ENCODE measurements around the gene RIIAD1.

Gene RIIAD1

DNA sequence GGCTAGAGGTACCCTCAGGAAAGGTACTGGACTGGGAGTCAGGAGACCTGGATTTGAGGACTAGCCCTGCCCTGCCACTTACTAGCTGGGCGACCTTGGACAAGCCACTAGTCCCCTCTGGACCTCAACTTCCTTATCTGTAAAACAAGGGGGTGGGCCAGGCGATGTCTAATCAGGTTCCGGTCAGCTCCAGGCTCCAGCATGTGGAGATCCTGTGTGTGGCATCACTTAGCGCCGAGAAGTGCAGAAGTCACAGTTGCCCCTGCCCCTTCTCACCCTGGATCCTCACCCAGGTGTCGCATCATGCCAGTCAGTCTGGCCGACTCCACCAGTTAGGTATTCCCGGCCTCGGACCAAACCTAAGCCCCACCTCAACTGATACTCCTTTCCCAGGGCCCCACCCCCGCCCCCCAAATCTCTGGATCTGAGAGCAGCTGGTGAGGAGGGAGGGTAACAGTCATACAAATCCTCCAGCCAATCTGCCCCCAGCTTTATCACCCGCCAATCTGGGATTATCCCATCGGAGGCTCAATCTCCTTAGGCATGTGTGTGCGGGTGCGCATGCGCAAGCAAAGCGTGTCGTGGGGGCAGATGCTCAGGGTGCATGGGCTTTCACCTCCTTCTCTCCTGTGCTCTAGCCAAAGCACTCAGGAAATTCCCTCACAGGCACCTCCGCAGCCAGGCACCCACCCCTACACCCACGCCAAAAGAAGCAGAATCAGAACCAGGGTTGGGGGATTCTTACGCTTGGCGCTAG lies 10.1 kb upstream of the RIIAD1 start:
- Histone ChIP-seq H3K4me3 (replicated peaks; ENCODE audit: insufficient read depth, low read length) (no peak overlapping the region), H3K27me3 (ENCODE audit: insufficient read depth, poor library complexity, severe bottlenecking) (peaks cover 10% of the 10 kb centered on the region), H3K27ac (replicated peaks) (no peak overlapping the region)
- TF ChIP-seq SPI1 (IDR thresholded peaks at IDR 0.05; ENCODE audit: borderline replicate concordance, low read depth) (no peak), CTCF (IDR thresholded peaks at IDR 0.05; ENCODE audit: insufficient read depth, low read length) (no peak), GABPA (IDR thresholded peaks at IDR 0.05; ENCODE audit: low read depth) (no peak), POLR2AphosphoS5 (IDR thresholded peaks at IDR 0.05; ENCODE audit: low read depth) (no peak)
- TF ChIP-seq, protein P1, sequence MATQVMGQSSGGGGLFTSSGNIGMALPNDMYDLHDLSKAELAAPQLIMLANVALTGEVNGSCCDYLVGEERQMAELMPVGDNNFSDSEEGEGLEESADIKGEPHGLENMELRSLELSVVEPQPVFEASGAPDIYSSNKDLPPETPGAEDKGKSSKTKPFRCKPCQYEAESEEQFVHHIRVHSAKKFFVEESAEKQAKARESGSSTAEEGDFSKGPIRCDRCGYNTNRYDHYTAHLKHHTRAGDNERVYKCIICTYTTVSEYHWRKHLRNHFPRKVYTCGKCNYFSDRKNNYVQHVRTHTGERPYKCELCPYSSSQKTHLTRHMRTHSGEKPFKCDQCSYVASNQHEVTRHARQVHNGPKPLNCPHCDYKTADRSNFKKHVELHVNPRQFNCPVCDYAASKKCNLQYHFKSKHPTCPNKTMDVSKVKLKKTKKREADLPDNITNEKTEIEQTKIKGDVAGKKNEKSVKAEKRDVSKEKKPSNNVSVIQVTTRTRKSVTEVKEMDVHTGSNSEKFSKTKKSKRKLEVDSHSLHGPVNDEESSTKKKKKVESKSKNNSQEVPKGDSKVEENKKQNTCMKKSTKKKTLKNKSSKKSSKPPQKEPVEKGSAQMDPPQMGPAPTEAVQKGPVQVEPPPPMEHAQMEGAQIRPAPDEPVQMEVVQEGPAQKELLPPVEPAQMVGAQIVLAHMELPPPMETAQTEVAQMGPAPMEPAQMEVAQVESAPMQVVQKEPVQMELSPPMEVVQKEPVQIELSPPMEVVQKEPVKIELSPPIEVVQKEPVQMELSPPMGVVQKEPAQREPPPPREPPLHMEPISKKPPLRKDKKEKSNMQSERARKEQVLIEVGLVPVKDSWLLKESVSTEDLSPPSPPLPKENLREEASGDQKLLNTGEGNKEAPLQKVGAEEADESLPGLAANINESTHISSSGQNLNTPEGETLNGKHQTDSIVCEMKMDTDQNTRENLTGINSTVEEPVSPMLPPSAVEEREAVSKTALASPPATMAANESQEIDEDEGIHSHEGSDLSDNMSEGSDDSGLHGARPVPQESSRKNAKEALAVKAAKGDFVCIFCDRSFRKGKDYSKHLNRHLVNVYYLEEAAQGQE (IDR thresholded peaks at IDR 0.05; ENCODE audit: insufficient replicate concordance, low read depth): no peak
- no peak for DNase-seq (ENCODE audit: low read depth in 1 of 2, low spot score in 1 of 2)

DNA sequence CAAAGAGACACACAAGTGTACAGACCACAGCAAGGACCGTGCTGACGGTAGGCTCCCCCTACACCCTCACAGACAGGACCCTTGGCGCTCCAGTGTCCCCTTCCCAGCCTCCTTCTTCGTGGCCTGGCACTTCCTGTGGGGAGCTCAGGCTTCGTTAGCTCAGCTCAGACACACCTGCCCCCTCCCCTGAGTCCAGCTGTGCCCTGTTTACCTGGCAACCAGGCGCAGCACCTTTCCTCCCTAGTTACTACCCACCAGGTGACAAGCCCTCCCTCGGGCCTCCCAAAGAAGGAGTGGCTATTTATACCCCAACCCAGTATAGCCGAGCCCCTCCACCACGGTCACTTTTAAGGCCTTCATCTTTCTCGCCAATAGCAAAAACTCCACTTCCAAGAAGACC lies 9.4 kb upstream of the RIIAD1 start:
- Histone ChIP-seq H3K27ac (replicated peaks) (no peak overlapping the region), H3K4me3 (replicated peaks; ENCODE audit: insufficient read depth, low read length) (no peak overlapping the region), H3K27me3 (ENCODE audit: insufficient read depth, poor library complexity, severe bottlenecking) (peaks cover 12% of the 10 kb centered on the region)
- no peak for TF ChIP-seq POLR2AphosphoS5 (IDR thresholded peaks at IDR 0.05; ENCODE audit: low read depth)
- TF ChIP-seq, protein P1 (IDR thresholded peaks at IDR 0.05; ENCODE audit: insufficient replicate concordance, low read depth): no peak
- no peak for TF ChIP-seq GABPA (IDR thresholded peaks at IDR 0.05; ENCODE audit: low read depth)
- TF ChIP-seq CTCF (IDR thresholded peaks at IDR 0.05; ENCODE audit: insufficient read depth, low read length): no peak
- TF ChIP-seq SPI1 (IDR thresholded peaks at IDR 0.05; ENCODE audit: borderline replicate concordance, low read depth): no peak
- no peak for DNase-seq (ENCODE audit: low read depth in 1 of 2, low spot score in 1 of 2)

DNA sequence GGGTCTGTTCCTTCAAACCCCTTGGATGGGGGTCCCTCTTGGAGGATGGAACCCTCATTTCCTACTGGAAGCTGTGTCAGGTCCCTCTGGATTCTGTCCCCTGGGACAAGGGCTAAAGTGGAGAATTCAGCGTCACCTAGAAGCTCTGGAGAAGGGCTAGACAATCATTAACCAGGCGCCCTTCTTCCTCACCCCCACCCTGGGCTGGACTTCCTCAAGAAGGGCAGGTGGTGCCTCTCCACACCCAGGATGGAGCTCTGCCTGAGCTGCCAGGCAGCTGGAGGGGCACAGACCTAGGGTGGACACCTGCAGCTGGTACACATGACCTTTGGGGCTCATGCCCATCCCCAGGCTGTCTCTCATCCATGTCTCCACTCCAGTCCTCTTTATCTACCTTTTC lies 8.3 kb upstream of the RIIAD1 start:
- TF ChIP-seq GABPA (IDR thresholded peaks at IDR 0.05; ENCODE audit: low read depth) (no peak), POLR2AphosphoS5 (IDR thresholded peaks at IDR 0.05; ENCODE audit: low read depth) (no peak), CTCF (IDR thresholded peaks at IDR 0.05; ENCODE audit: insufficient read depth, low read length) (no peak), SPI1 (IDR thresholded peaks at IDR 0.05; ENCODE audit: borderline replicate concordance, low read depth) (no peak)
- TF ChIP-seq, protein P1 (IDR thresholded peaks at IDR 0.05; ENCODE audit: insufficient replicate concordance, low read depth): no peak
- H3K4me3 ChIP-seq (replicated peaks; ENCODE audit: insufficient read depth, low read length): no peak overlapping the region
- DNase-seq (ENCODE audit: low read depth in 1 of 2, low spot score in 1 of 2): no peak
- peaks cover 23% of the 10 kb centered on the region for H3K27me3 ChIP-seq (ENCODE audit: insufficient read depth, poor library complexity, severe bottlenecking)
- no peak overlapping the region for H3K27ac ChIP-seq (replicated peaks)

Measured in HL-60 (cell line).